Loucy (cell line): ENCODE results near the gene GLDC.

ENCODE experiments used
- H2AFZ ChIP-seq: fragments of 200-600 bp; sonication (generic); 2 replicates; pipeline ENCODE4 v1.6.0; 2016; ENCODE audit warnings: antibody characterized with exemption, mild to moderate bottlenecking, low read length, moderate library complexity
- H3F3A ChIP-seq: fragments of 200-600 bp; 2 replicates; pipeline ENCODE4 v1.6.0; 2016; ENCODE audit warnings: antibody characterized with exemption, low read depth, mild to moderate bottlenecking
- H3K27me3 ChIP-seq: fragments of 200-600 bp; sonication (generic); 2 replicates; pipeline ENCODE4 v1.6.1; 2014; ENCODE audit warnings: low read length, mild to moderate bottlenecking; ENCODE audit not compliant: insufficient read depth, poor library complexity, severe bottlenecking
- H3K36me3 ChIP-seq: fragments of 200-600 bp; sonication (generic); 2 replicates; pipeline ENCODE4 v1.6.1; 2016; ENCODE audit warnings: low read length; ENCODE audit not compliant: insufficient read depth
- H3K4me1 ChIP-seq: fragments of 200-600 bp; sonication (generic); 2 replicates; pipeline ENCODE4 v1.5.1; 2014; ENCODE audit warnings: low read length, mild to moderate bottlenecking; ENCODE audit not compliant: insufficient read depth, poor library complexity, severe bottlenecking
- H3K4me2 ChIP-seq: fragments of 200-600 bp; sonication (generic); 2 replicates; pipeline ENCODE4 v1.6.0; 2014; ENCODE audit warnings: antibody characterized with exemption, low read length, low read depth, mild to moderate bottlenecking; ENCODE audit not compliant: poor library complexity, severe bottlenecking
- H3K4me3 ChIP-seq: fragments of 200-600 bp; sonication (generic); 2 replicates; pipeline ENCODE4 v1.5.1; 2014; ENCODE audit warnings: low read length, mild to moderate bottlenecking, mixed read lengths; ENCODE audit not compliant: poor library complexity, severe bottlenecking
- H3K79me2 ChIP-seq: fragments of 200-600 bp; sonication (generic); 2 replicates; pipeline ENCODE4 v1.6.1; 2014; ENCODE audit warnings: low read length; ENCODE audit not compliant: insufficient read depth
- H3K9ac ChIP-seq: fragments of 200-600 bp; sonication (generic); 2 replicates; pipeline ENCODE4 v1.6.0; 2014; ENCODE audit warnings: mild to moderate bottlenecking, low read depth, low read length, moderate library complexity; ENCODE audit not compliant: poor library complexity, severe bottlenecking
- H3K9me2 ChIP-seq: fragments of 200-600 bp; sonication (generic); replicated peaks from 2 replicates; pipeline ENCODE4 v1.6.1; 2016; ENCODE audit warnings: low read depth, low read length, mixed read lengths
- H3K9me3 ChIP-seq: fragments of 200-600 bp; sonication (generic); 2 replicates; pipeline ENCODE4 v1.6.1; 2014; ENCODE audit warnings: mild to moderate bottlenecking, antibody characterized with exemption, low read length, low read depth; ENCODE audit not compliant: insufficient read depth
- H4K20me1 ChIP-seq: fragments of 200-600 bp; sonication (generic); 2 replicates; pipeline ENCODE4 v1.6.0; 2014; ENCODE audit warnings: antibody characterized with exemption, low read length, mild to moderate bottlenecking; ENCODE audit not compliant: insufficient read depth, poor library complexity, severe bottlenecking
- CTCF ChIP-seq: fragments of 200-600 bp; sonication (generic); conservative IDR thresholded peaks from 2 replicates; pipeline ENCODE4 v1.5.1; 2014; ENCODE audit warnings: mild to moderate bottlenecking, antibody characterized with exemption, low read length
- EZH2phosphoT487 ChIP-seq: fragments of 200-600 bp; IDR thresholded peaks from 2 replicates; pipeline ENCODE4 v1.6.1; 2018; ENCODE audit warnings: antibody characterized with exemption, mild to moderate bottlenecking, moderate library complexity, borderline replicate concordance

The GLDC gene

GRCh38 chr9:6566409-6567139, 79.0 kb downstream of the GLDC start:
- Histone ChIP-seq H2AFZ (no peak overlapping the region), H3K4me3 (no peak overlapping the region), H3K4me2 (no peak overlapping the region), H3K9me2 (no peaks in the 10 kb centered on the region), H3K36me3 (no peaks in the 10 kb centered on the region), H3F3A (no peaks in the 10 kb centered on the region), H3K79me2 (no peaks in the 10 kb centered on the region), H3K27me3 (no peaks in the 10 kb centered on the region), H3K9me3 (no peaks in the 10 kb centered on the region), H3K9ac (no peak overlapping the region), H4K20me1 (no peaks in the 10 kb centered on the region), H3K4me1 (no peaks in the 10 kb centered on the region)
- no peak for TF ChIP-seq CTCF
- no peak for TF ChIP-seq EZH2phosphoT487

GRCh38 chr9:6565312-6565711, 80.2 kb downstream of the GLDC start:
- H3K36me3 ChIP-seq, result no peaks in the 10 kb centered on the region
- no peaks in the 10 kb centered on the region for H3K4me1 ChIP-seq
- no peaks in the 10 kb centered on the region for H4K20me1 ChIP-seq
- TF ChIP-seq EZH2phosphoT487, result no peak
- TF ChIP-seq CTCF, result no peak
- H3K9me2 ChIP-seq, result no peaks in the 10 kb centered on the region
- H3K4me3 ChIP-seq, result no peak overlapping the region
- no peak overlapping the region for H3K4me2 ChIP-seq
- H3K79me2 ChIP-seq, result no peaks in the 10 kb centered on the region
- no peaks in the 10 kb centered on the region for H3K27me3 ChIP-seq
- no peaks in the 10 kb centered on the region for H3F3A ChIP-seq
- no peak overlapping the region for H3K9ac ChIP-seq
- no peaks in the 10 kb centered on the region for H3K9me3 ChIP-seq
- no peak overlapping the region for H2AFZ ChIP-seq

GRCh38 chr9:6564868-6565267, 80.7 kb downstream of the GLDC start:
- Histone ChIP-seq H3K9me3 (no peaks in the 10 kb centered on the region), H2AFZ (no peak overlapping the region), H3K4me3 (no peak overlapping the region), H3K4me2 (no peak overlapping the region), H4K20me1 (no peaks in the 10 kb centered on the region), H3K9me2 (no peaks in the 10 kb centered on the region), H3K4me1 (no peaks in the 10 kb centered on the region), H3K36me3 (no peaks in the 10 kb centered on the region), H3K9ac (no peak overlapping the region), H3K27me3 (no peaks in the 10 kb centered on the region), H3F3A (no peaks in the 10 kb centered on the region), H3K79me2 (no peaks in the 10 kb centered on the region)
- TF ChIP-seq EZH2phosphoT487, result no peak
- no peak for TF ChIP-seq CTCF
